IMR-90 (cell line): ENCODE data around the gene MEOX2. TPM values are rescaled to one million over a fixed set of nuclear protein-coding genes. Genes with fewer than 3 reads are reported as not detected.

Experiments used
- ATAC-seq: fragments of 200-7000 bp; cut with Tn5 transposase; 2 replicates; pipeline ENCODE4 v1.9.1; 2020; ENCODE audit warnings: low read depth, mild to moderate bottlenecking, moderate library complexity
- BruUV-seq: library from RNA; stranded (reverse); fragments of 400-500 nt; replicated peaks from 2 replicates; lab custom pipeline; 2021; lab: Mats Ljungman, UMichigan
- CTCF ChIA-PET: fragments of 300-600 bp; formaldehyde crosslinking; extraction: SDS; loops from one replicate; lab custom pipeline; 2021; ENCODE audit warnings: antibody characterized with exemption; lab: Yijun Ruan, JAX
- POLR2A ChIA-PET: fragments of 300-600 bp; sonication (Branson Sonifier 250); formaldehyde crosslinking; loops from one replicate; lab custom pipeline; 2022; ENCODE audit warnings: antibody characterized with exemption; ENCODE audit not compliant: unreplicated experiment; lab: Charles Lee
- DNase-seq: peaks from one replicate; pipeline ENCODE4 v3.0.0; 2013
- H2AFZ ChIP-seq: replicated peaks from 2 replicates; pipeline ENCODE3; 2013; ENCODE audit warnings: low read length, mild to moderate bottlenecking; ENCODE audit not compliant: poor library complexity
- H2AK5ac ChIP-seq: 2 replicates; pipeline ENCODE4 v1.6.1; 2013; ENCODE audit warnings: low read depth, low read length, inconsistent platforms
- H2AK9ac ChIP-seq: replicated peaks from 2 replicates; pipeline ENCODE3; 2013; ENCODE audit warnings: mild to moderate bottlenecking, low read depth, low read length, moderate library complexity; ENCODE audit not compliant: poor library complexity
- H2BK120ac ChIP-seq: 2 replicates; pipeline ENCODE4 v1.6.1; 2013; ENCODE audit warnings: low read depth, low read length, inconsistent platforms
- H2BK15ac ChIP-seq: 3 replicates; pipeline ENCODE4 v1.6.1; 2013; ENCODE audit warnings: low read depth, low read length, inconsistent platforms
- H2BK20ac ChIP-seq: 2 replicates; pipeline ENCODE4 v1.6.1; 2013; ENCODE audit warnings: low read depth, mild to moderate bottlenecking, inconsistent platforms, low read length, moderate library complexity
- H2BK5ac ChIP-seq: 2 replicates; pipeline ENCODE4 v1.6.1; 2013; ENCODE audit warnings: mild to moderate bottlenecking, low read depth, low read length, inconsistent platforms; ENCODE audit not compliant: poor library complexity, severe bottlenecking
- H3K14ac ChIP-seq: replicated peaks from 2 replicates; pipeline ENCODE4 v1.6.1; 2013; ENCODE audit warnings: low read depth, low read length, inconsistent platforms
- H3K18ac ChIP-seq: 2 replicates; pipeline ENCODE4 v1.6.1; 2013; ENCODE audit warnings: low read depth, low read length, control low read depth
- H3K23ac ChIP-seq: 2 replicates; pipeline ENCODE4 v1.6.1; 2013; ENCODE audit warnings: low read depth, low read length, inconsistent platforms
- H3K27ac ChIP-seq: 2 replicates; pipeline ENCODE4 v1.5.1; 2013; ENCODE audit warnings: mild to moderate bottlenecking, control low read depth, low read length; ENCODE audit not compliant: insufficient read depth
- H3K27me3 ChIP-seq: 2 replicates; pipeline ENCODE4 v1.6.1; 2013; ENCODE audit warnings: low read length; ENCODE audit not compliant: control insufficient read depth, insufficient read depth
- H3K36me3 ChIP-seq: 2 replicates; pipeline ENCODE4 v1.6.1; 2013; ENCODE audit warnings: low read length, mixed read lengths; ENCODE audit not compliant: control insufficient read depth, insufficient read depth
- H3K4ac ChIP-seq: 2 replicates; pipeline ENCODE4 v1.6.1; 2013; ENCODE audit warnings: low read depth, low read length, inconsistent platforms
- H3K4me1 ChIP-seq: 2 replicates; pipeline ENCODE4 v1.6.1; 2013; ENCODE audit warnings: low read length, mixed read lengths; ENCODE audit not compliant: control insufficient read depth, insufficient read depth
- H3K4me2 ChIP-seq: 2 replicates; pipeline ENCODE4 v1.6.1; 2013; ENCODE audit warnings: low read depth, mild to moderate bottlenecking, control low read depth, low read length, moderate library complexity
- H3K4me3 ChIP-seq: 2 replicates; pipeline ENCODE4 v1.5.1; 2013; ENCODE audit warnings: low read depth, mild to moderate bottlenecking, control low read depth, low read length, moderate library complexity; ENCODE audit not compliant: insufficient read depth
- H3K56ac ChIP-seq: 2 replicates; pipeline ENCODE4 v1.6.1; 2013; ENCODE audit warnings: low read length, inconsistent platforms; ENCODE audit not compliant: insufficient read depth; ENCODE audit errors: extremely low read depth
- H3K79me1 ChIP-seq, 2 experiments: 2 replicates each; pipeline ENCODE4 v1.6.1; 2013; ENCODE audit warnings: low read length in 2 of 2, inconsistent platforms in 1 of 2, low read depth in 1 of 2
- H3K9ac ChIP-seq: 2 replicates; pipeline ENCODE4 v1.6.1; 2013; ENCODE audit warnings: low read depth, low read length, control low read depth
- H3K9me1 ChIP-seq: 2 replicates; pipeline ENCODE4 v1.6.1; 2013; ENCODE audit warnings: low read length, inconsistent platforms; ENCODE audit not compliant: insufficient read depth
- H3K9me3 ChIP-seq: 2 replicates; pipeline ENCODE4 v1.6.1; 2013; ENCODE audit warnings: low read length; ENCODE audit not compliant: control insufficient read depth, insufficient read depth
- H4K20me1 ChIP-seq: 2 replicates; pipeline ENCODE4 v1.6.1; 2013; ENCODE audit warnings: low read length, inconsistent platforms; ENCODE audit not compliant: insufficient read depth
- H4K5ac ChIP-seq: 2 replicates; pipeline ENCODE4 v1.6.1; 2013; ENCODE audit warnings: mild to moderate bottlenecking, low read depth, low read length, control low read depth
- H4K8ac ChIP-seq, 2 experiments: 2 replicates each; pipeline ENCODE4 v1.6.1; 2013; ENCODE audit warnings: low read depth in 2 of 2, low read length in 2 of 2, control low read depth in 1 of 2, inconsistent platforms in 1 of 2
- H4K91ac ChIP-seq: 2 replicates; pipeline ENCODE4 v1.6.1; 2013; ENCODE audit warnings: low read depth, low read length, inconsistent platforms; ENCODE audit not compliant: insufficient read depth
- BHLHE40 ChIP-seq: fragments of 150-350 bp; IDR thresholded peaks from 2 replicates; pipeline ENCODE4 v1.6.1; 2016; ENCODE audit warnings: mild to moderate bottlenecking, low read depth, low read length
- CEBPB ChIP-seq: IDR thresholded peaks from 2 replicates; pipeline ENCODE4 v1.6.1; 2012; ENCODE audit warnings: low read depth, low read length, improper control_type of control experiment
- CTCF ChIP-seq: conservative IDR thresholded peaks from 2 replicates; pipeline ENCODE4 v1.5.1; 2012; ENCODE audit warnings: mild to moderate bottlenecking, low read depth, low read length, improper control_type of control experiment
- FOS ChIP-seq: fragments of 150-350 bp; IDR thresholded peaks from 2 replicates; pipeline ENCODE4 v1.6.1; 2016; ENCODE audit warnings: low read depth, low read length
- POLR2A ChIP-seq: IDR thresholded peaks from 2 replicates; pipeline ENCODE4 v1.6.1; 2012; ENCODE audit warnings: mild to moderate bottlenecking, low read depth, low read length
- RCOR1 ChIP-seq: IDR thresholded peaks from 2 replicates; pipeline ENCODE4 v1.6.1; 2012; ENCODE audit warnings: mild to moderate bottlenecking, low read length, improper control_type of control experiment; ENCODE audit not compliant: insufficient replicate concordance
- RFX5 ChIP-seq: IDR thresholded peaks from 2 replicates; pipeline ENCODE4 v1.8.0; 2012; ENCODE audit warnings: low read depth, mild to moderate bottlenecking, low read length, moderate library complexity
- WGBS, 2 experiments: methylation state at CpG; one replicate each; pipeline versions ENCODE4 v1.1.5 to v1.1.7; 2013; ENCODE audit warnings: missing lambda C conversion rate in 2 of 2; ENCODE audit not compliant: insufficient read length in 1 of 2; ENCODE audit errors: extremely low coverage in 2 of 2; 5-methylcytosine and 5-hydroxymethylcytosine counted together
- dilution Hi-C: fragments of 300-500 bp; cut with HindIII; formaldehyde crosslinking; loops from one replicate; pipeline ENCODE4 v1.14.3; 2018; ENCODE audit warnings: low sequenced_read_pairs; ENCODE audit not compliant: unreplicated experiment
- in situ Hi-C: fragments of 300-500 bp; cut with MboI; formaldehyde crosslinking; loops from 3 replicates; pipeline ENCODE4 v1.14.3; 2019; ENCODE audit warnings: low sequenced_read_pairs, inconsistent platforms, mixed read lengths
- intact Hi-C: fragments of 100-400 bp; cut with micrococcal nuclease; formaldehyde crosslinking; loops from 2 replicates; pipeline ENCODE4 v1.10.0; 2022
- polyA plus RNA-seq, 3 experiments: library from polyadenylated mRNA; depleted of rRNA; stranded (reverse); fragments of >200 nt; gene quantifications; 2 replicates each; pipeline ENCODE4 v1.2.3, GENCODE V29; 2012; ENCODE audit warnings: low replicate concordance in 1 of 3
- total RNA-seq: library from RNA; depleted of rRNA; stranded (reverse); fragments of >200 nt; gene quantifications from 2 replicates; pipeline ENCODE4 v1.2.3, GENCODE V29; 2012
- TF ChIP-seq, protein P1 (sequence below): fragments of 150-350 bp; IDR thresholded peaks from 2 replicates; pipeline ENCODE4 v1.6.1; 2017; ENCODE audit warnings: mild to moderate bottlenecking, antibody characterized with exemption, low read length, low read depth

MEOX2 gene
- total and polyA plus RNA-seq, 2 of the 4 experiments (the other 2 are of a cell fraction), result under 0.01 TPM; not detected in 1

GRCh38 chr7:15669443-15670090 lies 16.9 kb downstream of the MEOX2 start:
- in situ Hi-C loops, result no loop called here
- H2AFZ ChIP-seq, result no peak overlapping the region
- no peak overlapping the region for H2BK120ac ChIP-seq
- ChIA-PET CTCF (no interaction called here), POLR2A (no interaction called here)
- H3K56ac ChIP-seq, result no peak overlapping the region
- TF ChIP-seq RFX5, result no peak
- TF ChIP-seq, protein P1, sequence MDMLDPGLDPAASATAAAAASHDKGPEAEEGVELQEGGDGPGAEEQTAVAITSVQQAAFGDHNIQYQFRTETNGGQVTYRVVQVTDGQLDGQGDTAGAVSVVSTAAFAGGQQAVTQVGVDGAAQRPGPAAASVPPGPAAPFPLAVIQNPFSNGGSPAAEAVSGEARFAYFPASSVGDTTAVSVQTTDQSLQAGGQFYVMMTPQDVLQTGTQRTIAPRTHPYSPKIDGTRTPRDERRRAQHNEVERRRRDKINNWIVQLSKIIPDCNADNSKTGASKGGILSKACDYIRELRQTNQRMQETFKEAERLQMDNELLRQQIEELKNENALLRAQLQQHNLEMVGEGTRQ, result no peak
- TF ChIP-seq CEBPB, result peak; percentile 73
- TF ChIP-seq RCOR1, result no peak
- TF ChIP-seq FOS, result no peak
- TF ChIP-seq CTCF, result no peak
- TF ChIP-seq BHLHE40, result no peak
- TF ChIP-seq POLR2A, result no peak
- H3K79me1 ChIP-seq, result no peaks in the 10 kb centered on the region
- DNase-seq, result no peak
- no peak overlapping the region for H2BK20ac ChIP-seq
- H3K36me3 ChIP-seq, result no peaks in the 10 kb centered on the region
- intact Hi-C loops, result no loop called here
- H3K9ac ChIP-seq, result no peak overlapping the region
- no peak for ATAC-seq
- no peak overlapping the region for H2AK5ac ChIP-seq
- H3K4ac ChIP-seq, result no peak overlapping the region
- no peak overlapping the region for H3K14ac ChIP-seq
- no peaks in the 10 kb centered on the region for H3K4me1 ChIP-seq
- no peaks in the 10 kb centered on the region for H3K9me1 ChIP-seq
- no peak overlapping the region for H3K18ac ChIP-seq
- dilution Hi-C loops, result no loop called here
- no peak overlapping the region for H4K5ac ChIP-seq
- no peak overlapping the region for H3K27ac ChIP-seq
- H2AK9ac ChIP-seq, result no peak overlapping the region
- H3K4me3 ChIP-seq, result no peak overlapping the region
- no peaks in the 10 kb centered on the region for H3K9me3 ChIP-seq
- WGBS, 2 experiments, result 81% methylated on average over 5 of the region's 10 CpGs; no CpG with 5 or more reads in 1 of the 2 experiments
- H3K23ac ChIP-seq, result no peak overlapping the region
- H2BK15ac ChIP-seq, result no peak overlapping the region
- no TSS peak for BruUV-seq
- H3K27me3 ChIP-seq, result no peaks in the 10 kb centered on the region
- H2BK5ac ChIP-seq, result no peak overlapping the region
- H4K20me1 ChIP-seq, result no peaks in the 10 kb centered on the region
- H3K4me2 ChIP-seq, result no peak overlapping the region
- H4K8ac ChIP-seq, result no peak overlapping the region
- H4K91ac ChIP-seq, result no peak overlapping the region
